ENCODE data around the gene ZNF771. TPM values are rescaled to one million over a fixed set of nuclear protein-coding genes. Genes with fewer than 3 reads are reported as not detected.

ZNF771 gene
- total RNA-seq, 4 donors from 2014 or later = 9.1 to 29.5 (median 19.1) TPM

- WGBS, 2 donors = 82 to 85% methylated on average over 12 to 13 of the region's 13 CpGs
- Histone ChIP-seq H3K36me3 (no peaks in the 10 kb centered on the region), H3K27me3 (no peaks in the 10 kb centered on the region), H3K9me3 (no peaks in the 10 kb centered on the region), H3K4me3 (replicated peaks in 1 of 3) (no peak overlapping the region), H3K27ac (no peak overlapping the region), H3K4me1 (peaks cover 12 to 15% of the 10 kb centered on the region in 2 donors)
- no peak for DNase-seq
- intact Hi-C loops (cut with DNase I) = no loop called here
- TF ChIP-seq, protein P1, sequence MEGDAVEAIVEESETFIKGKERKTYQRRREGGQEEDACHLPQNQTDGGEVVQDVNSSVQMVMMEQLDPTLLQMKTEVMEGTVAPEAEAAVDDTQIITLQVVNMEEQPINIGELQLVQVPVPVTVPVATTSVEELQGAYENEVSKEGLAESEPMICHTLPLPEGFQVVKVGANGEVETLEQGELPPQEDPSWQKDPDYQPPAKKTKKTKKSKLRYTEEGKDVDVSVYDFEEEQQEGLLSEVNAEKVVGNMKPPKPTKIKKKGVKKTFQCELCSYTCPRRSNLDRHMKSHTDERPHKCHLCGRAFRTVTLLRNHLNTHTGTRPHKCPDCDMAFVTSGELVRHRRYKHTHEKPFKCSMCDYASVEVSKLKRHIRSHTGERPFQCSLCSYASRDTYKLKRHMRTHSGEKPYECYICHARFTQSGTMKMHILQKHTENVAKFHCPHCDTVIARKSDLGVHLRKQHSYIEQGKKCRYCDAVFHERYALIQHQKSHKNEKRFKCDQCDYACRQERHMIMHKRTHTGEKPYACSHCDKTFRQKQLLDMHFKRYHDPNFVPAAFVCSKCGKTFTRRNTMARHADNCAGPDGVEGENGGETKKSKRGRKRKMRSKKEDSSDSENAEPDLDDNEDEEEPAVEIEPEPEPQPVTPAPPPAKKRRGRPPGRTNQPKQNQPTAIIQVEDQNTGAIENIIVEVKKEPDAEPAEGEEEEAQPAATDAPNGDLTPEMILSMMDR (IDR thresholded peaks at IDR 0.05) = no peak
- TF ChIP-seq POLR2A (IDR thresholded peaks at IDR 0.05) = no peak
Observed at GRCh38 chr16:30381291-30382041, 25.9 kb upstream of the ZNF771 start.

- no peaks in the 10 kb centered on the region for H3K36me3 ChIP-seq
- no peak within 1 kb of the TSS for H3K27ac ChIP-seq
Observed at GRCh38 chr16:30382111-30382881, 25.1 kb upstream of the ZNF771 start, which contains the start of gene SEPTIN1. Gene SEPTIN1, minus strand, starts transcription at chr16:30382561. Its CDS starts 19 bp downstream, at chr16:30382542.

GRCh38 chr16:30383521-30383920, 23.9 kb upstream of the ZNF771 start:
- no peaks in the 10 kb centered on the region for H3K9me3 ChIP-seq
- peaks cover 4 to 5% of the 10 kb centered on the region in 2 donors for H3K4me1 ChIP-seq
- no peak overlapping the region for H3K4me3 ChIP-seq (replicated peaks in 1 of 3)
- TF ChIP-seq, protein P1 (IDR thresholded peaks at IDR 0.05) = no peak
- TF ChIP-seq POLR2A (IDR thresholded peaks at IDR 0.05) = no peak
- 48 to 49% methylated on average over 2 of the region's 2 CpGs for WGBS, 2 donors
- H3K36me3 ChIP-seq = no peaks in the 10 kb centered on the region
- no peaks in the 10 kb centered on the region for H3K27me3 ChIP-seq
- H3K27ac ChIP-seq = no peak overlapping the region
- no peak for DNase-seq
- intact Hi-C loops (cut with DNase I) = no loop called here

More at GRCh38 chr16:30382111-30382881, 25.1 kb upstream of the ZNF771 start, which contains the start of gene SEPTIN1:
- intact Hi-C loops (cut with DNase I) = no loop called here
- Histone ChIP-seq H3K4me1 (peaks cover 6 to 7% of the 10 kb centered on the region in 2 donors), H3K27me3 (no peaks in the 10 kb centered on the region), H3K9me3 (no peaks in the 10 kb centered on the region), H3K4me3 (replicated peaks in 1 of 3) (no peak within 1 kb of the TSS)
- 66 to 69% methylated on average over 7 to 12 of the region's 12 CpGs for WGBS, 2 donors
- DNase-seq = no peak
- TF ChIP-seq, protein P1 (IDR thresholded peaks at IDR 0.05) = no peak
- no peak for TF ChIP-seq POLR2A (IDR thresholded peaks at IDR 0.05)

DNA sequence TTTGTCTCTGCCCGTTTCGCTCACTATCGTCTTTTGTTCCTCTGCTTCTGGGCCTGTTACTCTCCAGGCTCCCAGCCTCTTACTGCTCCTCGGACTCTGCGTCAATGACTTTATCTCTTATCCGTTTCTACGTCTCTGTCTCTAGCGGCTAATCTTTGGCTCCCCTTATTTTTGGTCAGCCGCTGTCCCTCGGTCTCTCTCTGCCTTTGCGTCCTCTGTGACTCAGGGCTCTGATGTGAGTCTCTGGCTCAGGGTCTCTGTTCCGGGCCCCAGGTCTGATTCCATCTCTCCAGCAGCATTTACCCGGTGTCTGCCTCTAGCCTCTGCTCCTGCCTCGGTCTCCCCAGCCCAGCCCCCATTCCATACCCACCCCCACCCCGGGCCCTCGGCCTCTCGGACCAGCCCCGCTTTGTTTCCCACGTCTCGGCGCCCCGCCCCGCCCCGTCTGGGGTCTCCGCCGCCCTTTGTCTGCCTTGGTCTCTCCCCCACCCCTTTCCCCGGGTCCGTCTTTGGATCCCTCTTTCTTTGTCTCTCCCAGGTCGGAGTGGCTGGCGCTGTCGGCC, 12.7 kb upstream of the ZNF771 start:
- no peak for DNase-seq
- intact Hi-C loops (cut with DNase I) = no loop called here

More for the DNA sequence above, 12.7 kb upstream of the ZNF771 start:
- TF ChIP-seq POLR2A (IDR thresholded peaks at IDR 0.05) = no peak
- TF ChIP-seq, protein P1 (IDR thresholded peaks at IDR 0.05) = no peak
- Histone ChIP-seq H3K9me3 (no peaks in the 10 kb centered on the region), H3K27me3 (no peaks in the 10 kb centered on the region), H3K4me3 (replicated peaks in 1 of 3) (peak overlapping the region; percentile 57 to 88 (median 87)), H3K27ac (peak overlapping the region; percentile 33 to 69 (median 53)), H3K4me1 (peaks cover 5 to 23% of the 10 kb centered on the region in 2 donors), H3K36me3 (peaks cover 10 to 11% of the 10 kb centered on the region in 2 donors)
- WGBS, 2 donors = 6 to 10% methylated on average over 28 to 30 of the region's 31 CpGs
